ENCODE results near the gene NCKIPSD.

Gene NCKIPSD

GRCh38 chr3:48651771-48652170 lies 33.9 kb downstream of the NCKIPSD start:
- in situ Hi-C loops (cut with MboI; ENCODE audit: low sequenced_read_pairs): no loop called here

- in situ Hi-C loops (cut with MboI; ENCODE audit: low sequenced_read_pairs): no loop called here
Observed at GRCh38 chr3:48650723-48651122, 35.0 kb downstream of the NCKIPSD start.

- in situ Hi-C loops (cut with MboI; ENCODE audit: low sequenced_read_pairs): no loop called here
Observed at GRCh38 chr3:48648188-48648850, 37.4 kb downstream of the NCKIPSD start.

- in situ Hi-C loops (cut with MboI; ENCODE audit: low sequenced_read_pairs): no loop called here
Observed at GRCh38 chr3:48647714-48648113, 38.0 kb downstream of the NCKIPSD start.

- in situ Hi-C loops (cut with MboI; ENCODE audit: low sequenced_read_pairs): no loop called here
Observed at GRCh38 chr3:48644898-48645760, 40.6 kb downstream of the NCKIPSD start.

GRCh38 chr3:48642605-48643004 lies 43.1 kb downstream of the NCKIPSD start:
- in situ Hi-C loops (cut with MboI; ENCODE audit: low sequenced_read_pairs): no loop called here

- in situ Hi-C loops (cut with MboI; ENCODE audit: low sequenced_read_pairs): no loop called here
Observed at GRCh38 chr3:48641396-48641795, 44.3 kb downstream of the NCKIPSD start.

GRCh38 chr3:48639944-48640606 lies 45.6 kb downstream of the NCKIPSD start:
- in situ Hi-C loops (cut with MboI; ENCODE audit: low sequenced_read_pairs): no loop called here

- in situ Hi-C loops (cut with MboI; ENCODE audit: low sequenced_read_pairs): no loop called here
Observed at GRCh38 chr3:48637305-48637704, 48.4 kb downstream of the NCKIPSD start.

- in situ Hi-C loops (cut with MboI; ENCODE audit: low sequenced_read_pairs): no loop called here
Observed at GRCh38 chr3:48636149-48636655, 49.5 kb downstream of the NCKIPSD start.

- in situ Hi-C loops (cut with MboI; ENCODE audit: low sequenced_read_pairs): no loop called here
Observed at GRCh38 chr3:48635222-48636021, 50.3 kb downstream of the NCKIPSD start, which contains the start of gene SLC26A6. Gene SLC26A6, minus strand, starts transcription at chr3:48635461. Its CDS starts 68 bp downstream, at chr3:48635393.

- in situ Hi-C loops (cut with MboI; ENCODE audit: low sequenced_read_pairs): no loop called here
Observed at GRCh38 chr3:48634661-48635221, 51.0 kb downstream of the NCKIPSD start.

- in situ Hi-C loops (cut with MboI; ENCODE audit: low sequenced_read_pairs): no loop called here
Observed at GRCh38 chr3:48633743-48634142, 52.0 kb downstream of the NCKIPSD start.

GRCh38 chr3:48633256-48633655 lies 52.5 kb downstream of the NCKIPSD start:
- in situ Hi-C loops (cut with MboI; ENCODE audit: low sequenced_read_pairs): no loop called here

GRCh38 chr3:48631516-48632448 lies 53.9 kb downstream of the NCKIPSD start:
- in situ Hi-C loops (cut with MboI; ENCODE audit: low sequenced_read_pairs): no loop called here

GRCh38 chr3:48630833-48631232 lies 54.9 kb downstream of the NCKIPSD start:
- in situ Hi-C loops (cut with MboI; ENCODE audit: low sequenced_read_pairs): no loop called here

- in situ Hi-C loops (cut with MboI; ENCODE audit: low sequenced_read_pairs): no loop called here
Observed at GRCh38 chr3:48630407-48630806, 55.3 kb downstream of the NCKIPSD start.

GRCh38 chr3:48629894-48630293 lies 55.8 kb downstream of the NCKIPSD start:
- in situ Hi-C loops (cut with MboI; ENCODE audit: low sequenced_read_pairs): no loop called here
